ENCODE measurements around the gene PER3.

DNA sequence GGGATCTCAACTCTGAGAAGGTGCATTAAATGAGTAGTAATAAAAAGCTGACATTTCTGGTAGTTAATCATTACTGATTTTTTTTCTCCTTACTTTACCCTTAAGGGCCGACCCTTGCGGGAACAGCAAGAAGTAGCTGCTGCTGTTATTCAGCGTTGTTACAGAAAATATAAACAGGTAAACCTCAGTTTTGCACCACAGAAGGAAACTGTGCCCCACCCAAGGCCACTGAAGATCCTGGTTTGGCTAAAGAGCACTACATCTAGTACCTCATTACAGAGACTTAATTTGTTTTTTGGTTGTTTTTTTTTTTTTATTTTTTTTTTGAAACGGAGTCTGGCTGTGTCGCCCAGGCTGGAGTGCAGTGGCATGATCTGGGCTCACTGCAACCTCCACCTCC, 36.5 kb upstream of the PER3 start:
- TF ChIP-seq, protein P1, sequence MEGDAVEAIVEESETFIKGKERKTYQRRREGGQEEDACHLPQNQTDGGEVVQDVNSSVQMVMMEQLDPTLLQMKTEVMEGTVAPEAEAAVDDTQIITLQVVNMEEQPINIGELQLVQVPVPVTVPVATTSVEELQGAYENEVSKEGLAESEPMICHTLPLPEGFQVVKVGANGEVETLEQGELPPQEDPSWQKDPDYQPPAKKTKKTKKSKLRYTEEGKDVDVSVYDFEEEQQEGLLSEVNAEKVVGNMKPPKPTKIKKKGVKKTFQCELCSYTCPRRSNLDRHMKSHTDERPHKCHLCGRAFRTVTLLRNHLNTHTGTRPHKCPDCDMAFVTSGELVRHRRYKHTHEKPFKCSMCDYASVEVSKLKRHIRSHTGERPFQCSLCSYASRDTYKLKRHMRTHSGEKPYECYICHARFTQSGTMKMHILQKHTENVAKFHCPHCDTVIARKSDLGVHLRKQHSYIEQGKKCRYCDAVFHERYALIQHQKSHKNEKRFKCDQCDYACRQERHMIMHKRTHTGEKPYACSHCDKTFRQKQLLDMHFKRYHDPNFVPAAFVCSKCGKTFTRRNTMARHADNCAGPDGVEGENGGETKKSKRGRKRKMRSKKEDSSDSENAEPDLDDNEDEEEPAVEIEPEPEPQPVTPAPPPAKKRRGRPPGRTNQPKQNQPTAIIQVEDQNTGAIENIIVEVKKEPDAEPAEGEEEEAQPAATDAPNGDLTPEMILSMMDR (IDR thresholded peaks at IDR 0.05; ENCODE audit: low read length), result no peak
- no peak for TF ChIP-seq EZH2 (IDR thresholded peaks at IDR 0.05; ENCODE audit: borderline replicate concordance, low read length)

Measured in OCI-LY1 (cell line).